Subcutaneous adipose tissue (tissue), 4 donors: ENCODE results near the gene FBXO31. TPM values are rescaled to one million over a fixed set of nuclear protein-coding genes. Genes with fewer than 3 reads are reported as not detected.

ENCODE experiments used
- total RNA-seq, 4 donors: library from RNA; depleted of rRNA; stranded (reverse); fragments of >200 nt; gene quantifications; one replicate each; pipeline ENCODE4 v1.1.0, GENCODE V29; 2016
- TF ChIP-seq, protein P1 (sequence below): fragments of 450-650 bp; IDR thresholded peaks from one replicate; pipeline ENCODE4 v1.5.1; 2016; ENCODE audit warnings: low read depth, mild to moderate bottlenecking, control low read depth, antibody characterized with exemption, moderate library complexity

Gene FBXO31, protein sequence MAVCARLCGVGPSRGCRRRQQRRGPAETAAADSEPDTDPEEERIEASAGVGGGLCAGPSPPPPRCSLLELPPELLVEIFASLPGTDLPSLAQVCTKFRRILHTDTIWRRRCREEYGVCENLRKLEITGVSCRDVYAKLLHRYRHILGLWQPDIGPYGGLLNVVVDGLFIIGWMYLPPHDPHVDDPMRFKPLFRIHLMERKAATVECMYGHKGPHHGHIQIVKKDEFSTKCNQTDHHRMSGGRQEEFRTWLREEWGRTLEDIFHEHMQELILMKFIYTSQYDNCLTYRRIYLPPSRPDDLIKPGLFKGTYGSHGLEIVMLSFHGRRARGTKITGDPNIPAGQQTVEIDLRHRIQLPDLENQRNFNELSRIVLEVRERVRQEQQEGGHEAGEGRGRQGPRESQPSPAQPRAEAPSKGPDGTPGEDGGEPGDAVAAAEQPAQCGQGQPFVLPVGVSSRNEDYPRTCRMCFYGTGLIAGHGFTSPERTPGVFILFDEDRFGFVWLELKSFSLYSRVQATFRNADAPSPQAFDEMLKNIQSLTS
- total RNA-seq: 100 to 1,000 TPM in 1 of 4 donors, 10 to 100 TPM in 3; 36.7 to 353 (median 76.1) TPM

DNA sequence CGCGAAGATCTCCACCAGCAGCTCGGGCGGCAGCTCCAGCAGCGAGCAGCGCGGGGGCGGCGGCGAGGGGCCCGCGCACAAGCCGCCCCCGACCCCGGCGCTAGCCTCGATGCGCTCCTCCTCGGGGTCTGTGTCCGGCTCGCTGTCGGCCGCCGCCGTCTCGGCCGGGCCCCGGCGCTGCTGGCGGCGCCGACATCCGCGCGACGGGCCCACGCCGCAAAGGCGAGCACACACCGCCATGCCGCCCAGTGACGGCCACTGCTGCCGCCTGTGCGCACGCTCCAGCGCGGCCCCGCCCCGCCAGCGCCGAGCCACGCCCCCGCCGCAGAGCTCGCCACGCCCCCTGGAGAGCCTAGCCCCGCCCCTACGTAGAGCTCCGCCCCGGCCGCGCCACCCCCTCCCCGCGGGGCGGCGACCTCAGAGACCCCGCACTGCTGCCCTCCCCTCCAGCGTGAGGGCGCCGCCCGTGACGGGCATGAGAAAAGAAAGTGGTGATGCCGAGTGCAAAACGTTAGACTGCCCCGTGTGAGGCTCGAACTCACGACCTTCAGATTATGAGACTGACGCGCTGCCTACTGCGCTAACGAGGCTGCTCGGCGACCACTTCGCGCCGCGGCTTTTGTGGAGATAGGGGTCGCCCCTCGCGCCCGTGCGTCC, at the start of gene FBXO31:
Gene FBXO31, minus strand, starts transcription at position 272 of the 657 bp plus-strand sequence. Its CDS starts 32 bp downstream, at position 240.
- TF ChIP-seq, protein P1, sequence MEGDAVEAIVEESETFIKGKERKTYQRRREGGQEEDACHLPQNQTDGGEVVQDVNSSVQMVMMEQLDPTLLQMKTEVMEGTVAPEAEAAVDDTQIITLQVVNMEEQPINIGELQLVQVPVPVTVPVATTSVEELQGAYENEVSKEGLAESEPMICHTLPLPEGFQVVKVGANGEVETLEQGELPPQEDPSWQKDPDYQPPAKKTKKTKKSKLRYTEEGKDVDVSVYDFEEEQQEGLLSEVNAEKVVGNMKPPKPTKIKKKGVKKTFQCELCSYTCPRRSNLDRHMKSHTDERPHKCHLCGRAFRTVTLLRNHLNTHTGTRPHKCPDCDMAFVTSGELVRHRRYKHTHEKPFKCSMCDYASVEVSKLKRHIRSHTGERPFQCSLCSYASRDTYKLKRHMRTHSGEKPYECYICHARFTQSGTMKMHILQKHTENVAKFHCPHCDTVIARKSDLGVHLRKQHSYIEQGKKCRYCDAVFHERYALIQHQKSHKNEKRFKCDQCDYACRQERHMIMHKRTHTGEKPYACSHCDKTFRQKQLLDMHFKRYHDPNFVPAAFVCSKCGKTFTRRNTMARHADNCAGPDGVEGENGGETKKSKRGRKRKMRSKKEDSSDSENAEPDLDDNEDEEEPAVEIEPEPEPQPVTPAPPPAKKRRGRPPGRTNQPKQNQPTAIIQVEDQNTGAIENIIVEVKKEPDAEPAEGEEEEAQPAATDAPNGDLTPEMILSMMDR: no peak

DNA sequence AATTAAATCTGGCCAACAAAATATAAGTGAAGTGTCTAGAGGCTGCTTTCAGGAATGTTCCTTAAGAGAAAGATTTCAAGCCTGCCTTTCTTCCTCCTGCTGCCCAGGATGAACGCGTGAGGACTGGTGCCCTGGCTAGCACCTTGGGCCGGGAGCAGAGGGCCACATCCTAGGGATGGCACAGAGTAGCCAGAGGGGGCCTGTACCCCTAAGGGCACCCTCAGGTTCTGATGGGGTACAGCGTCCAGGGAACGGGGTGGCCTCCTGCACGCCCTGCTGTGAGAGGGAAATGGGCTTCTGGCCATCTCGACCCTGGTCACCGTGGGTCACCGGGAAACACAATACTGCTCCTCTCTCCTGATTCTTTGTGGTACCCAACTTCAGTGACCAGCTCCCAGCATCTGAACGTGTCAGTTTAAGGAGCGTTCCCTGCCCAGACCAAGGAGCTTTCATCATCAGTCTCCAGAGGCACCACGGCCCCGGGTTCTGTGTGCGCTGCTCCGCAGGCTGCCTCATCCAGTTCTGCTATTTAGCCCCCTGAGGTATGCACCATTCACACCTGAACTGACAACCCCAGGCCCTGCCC, 48.8 kb upstream of the FBXO31 start:
- TF ChIP-seq, protein P1: no peak

DNA sequence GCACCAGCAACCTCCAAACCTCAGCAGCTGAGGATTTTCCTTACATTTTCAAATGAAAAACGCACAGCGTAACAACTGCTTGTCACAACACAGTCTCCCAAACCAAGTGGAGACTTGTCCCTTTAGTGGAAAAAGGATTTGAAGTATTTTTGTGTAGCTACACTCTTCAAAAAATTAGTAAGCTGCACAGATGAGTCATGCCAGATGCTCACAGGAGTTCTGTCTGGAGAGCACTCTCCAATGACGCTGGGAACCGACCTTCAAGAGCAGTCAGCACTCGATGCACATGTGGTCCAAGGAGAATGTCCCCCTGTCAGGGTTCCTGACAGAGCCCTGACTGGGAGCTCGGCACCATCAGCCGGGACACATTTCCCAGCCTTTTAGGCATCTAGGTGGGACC, 48.4 kb upstream of the FBXO31 start:
- TF ChIP-seq, protein P1: no peak

DNA sequence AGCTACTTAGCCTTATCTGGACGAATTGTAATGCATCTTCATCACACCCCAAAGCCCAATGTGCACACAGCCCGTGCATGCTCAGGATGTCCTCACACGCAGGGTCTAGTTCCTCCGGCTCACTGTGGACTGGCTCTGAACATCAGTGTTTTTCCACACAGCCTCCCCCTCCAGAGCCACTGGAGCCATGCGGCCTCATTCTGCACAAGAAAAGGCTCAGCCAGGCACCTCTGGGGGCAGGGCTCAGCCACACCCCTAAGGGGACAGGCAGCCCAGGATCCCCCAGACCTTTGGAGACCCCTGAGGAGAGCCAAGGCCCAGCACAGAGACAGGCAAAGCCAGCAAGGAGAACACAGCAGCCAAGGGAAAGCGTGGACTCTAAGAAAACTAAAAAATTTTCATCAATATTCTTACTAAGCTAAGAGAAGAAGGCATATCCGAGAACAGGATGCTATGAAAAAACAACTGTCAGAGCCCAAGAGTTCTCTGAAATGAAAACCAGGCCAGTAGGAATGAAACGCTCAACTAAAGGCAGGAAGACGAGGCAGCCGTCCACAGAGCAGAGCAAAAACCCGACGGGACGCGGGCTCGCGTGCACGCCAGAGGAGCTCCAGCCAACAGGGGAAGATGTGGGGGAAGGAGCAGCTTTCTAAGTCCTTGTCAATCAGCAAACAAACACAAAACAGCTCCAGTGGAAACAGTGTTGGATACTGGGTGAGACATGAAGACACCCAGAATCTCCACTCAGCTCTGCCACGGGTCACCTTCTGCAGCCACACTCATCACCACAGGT, 43.0 kb upstream of the FBXO31 start:
- TF ChIP-seq, protein P1: no peak

DNA sequence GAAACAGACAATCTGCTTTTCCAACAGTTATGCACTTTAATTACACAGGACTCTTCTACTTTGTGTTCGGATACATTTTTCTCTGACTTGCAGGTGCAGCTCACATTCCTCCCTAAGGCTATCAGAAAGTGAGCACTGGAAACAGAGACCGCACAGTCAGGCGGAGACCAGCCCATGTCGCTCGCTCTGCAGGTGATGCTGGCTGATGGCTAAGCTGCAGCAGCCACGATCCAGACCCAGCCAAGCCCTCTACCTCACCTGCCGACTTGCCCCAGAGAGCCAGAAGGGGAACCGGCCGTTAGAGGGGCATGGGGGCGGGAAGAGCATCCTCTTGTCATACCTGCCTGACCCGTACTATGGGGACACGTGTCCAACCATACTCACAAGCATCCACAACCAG, 42.4 kb upstream of the FBXO31 start:
- TF ChIP-seq, protein P1: no peak

DNA sequence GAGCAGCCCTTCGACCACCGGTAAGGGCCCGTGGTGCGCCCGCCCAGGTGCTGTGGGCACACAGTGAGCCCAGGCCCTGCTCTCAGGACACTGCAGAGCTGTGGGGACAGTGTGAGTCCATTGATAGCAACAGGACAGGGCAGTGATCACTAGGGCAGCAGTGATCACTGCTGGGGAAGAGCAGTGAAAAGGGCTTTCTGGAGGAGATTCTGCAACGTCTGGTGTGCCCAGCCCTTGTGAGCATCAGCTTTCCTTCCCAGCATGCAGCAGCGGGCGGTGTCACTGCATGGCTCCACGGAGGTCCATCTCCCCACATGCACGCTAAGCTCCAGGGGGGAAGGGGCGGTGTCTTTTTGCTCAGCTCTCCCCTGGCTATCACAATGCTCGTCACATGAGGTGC, 40.7 kb upstream of the FBXO31 start:
- TF ChIP-seq, protein P1: no peak
